ENCODE measurements around the gene DOCK1.
A peak's percentile ranks its signal among the peaks of the same experiment; 100 is the strongest.

DOCK1 gene

GRCh38 chr10:127011174-127011573 lies 105.9 kb downstream of the DOCK1 start:
- DNase-seq (ENCODE audit: low spot score), result no peak

- no peak for DNase-seq (ENCODE audit: low spot score)
Measured at GRCh38 chr10:127012071-127012768, 107.0 kb downstream of the DOCK1 start.

GRCh38 chr10:127012769-127013152 lies 107.5 kb downstream of the DOCK1 start:
- DNase-seq (ENCODE audit: low spot score), result peak; percentile 65

- DNase-seq (ENCODE audit: low spot score), result no peak
Measured at GRCh38 chr10:127013211-127013656, 108.0 kb downstream of the DOCK1 start.

- no peak for DNase-seq (ENCODE audit: low spot score)
Measured at GRCh38 chr10:127013691-127014473, 108.7 kb downstream of the DOCK1 start.

GRCh38 chr10:127014671-127015070 lies 109.4 kb downstream of the DOCK1 start:
- DNase-seq (ENCODE audit: low spot score), result no peak

- no peak for DNase-seq (ENCODE audit: low spot score)
Measured at GRCh38 chr10:127015373-127015772, 110.1 kb downstream of the DOCK1 start.

GRCh38 chr10:127016331-127016730 lies 111.1 kb downstream of the DOCK1 start:
- no peak for DNase-seq (ENCODE audit: low spot score)

GRCh38 chr10:127017541-127018297 lies 112.5 kb downstream of the DOCK1 start:
- DNase-seq (ENCODE audit: low spot score), result no peak

- no peak for DNase-seq (ENCODE audit: low spot score)
Measured at GRCh38 chr10:127018298-127018650, 113.0 kb downstream of the DOCK1 start.

- DNase-seq (ENCODE audit: low spot score), result no peak
Measured at GRCh38 chr10:127018766-127019165, 113.5 kb downstream of the DOCK1 start.

GRCh38 chr10:127020260-127020659 lies 115.0 kb downstream of the DOCK1 start:
- no peak for DNase-seq (ENCODE audit: low spot score)

- no peak for DNase-seq (ENCODE audit: low spot score)
Measured at GRCh38 chr10:127021801-127022200, 116.6 kb downstream of the DOCK1 start.

- DNase-seq (ENCODE audit: low spot score), result peak; percentile 28
Measured at GRCh38 chr10:127024685-127025435, 119.6 kb downstream of the DOCK1 start.

GRCh38 chr10:127027786-127028185 lies 122.6 kb downstream of the DOCK1 start:
- DNase-seq (ENCODE audit: low spot score), result no peak

- no peak for DNase-seq (ENCODE audit: low spot score)
Measured at GRCh38 chr10:127028556-127028955, 123.3 kb downstream of the DOCK1 start.

- DNase-seq (ENCODE audit: low spot score), result no peak
Measured at GRCh38 chr10:127029061-127029460, 123.8 kb downstream of the DOCK1 start.

GRCh38 chr10:127033216-127034033 lies 128.2 kb downstream of the DOCK1 start:
- DNase-seq (ENCODE audit: low spot score), result no peak

- DNase-seq (ENCODE audit: low spot score), result no peak
Measured at GRCh38 chr10:127034034-127034633, 128.9 kb downstream of the DOCK1 start.

GRCh38 chr10:127034790-127035189 lies 129.6 kb downstream of the DOCK1 start:
- DNase-seq (ENCODE audit: low spot score), result no peak

- DNase-seq (ENCODE audit: low spot score), result no peak
Measured at GRCh38 chr10:127035827-127036226, 130.6 kb downstream of the DOCK1 start.

Measured in Ammon's horn (tissue), 1 donor.